HuH-7.5 (cell line): ENCODE data around the gene EEIG2.
"Not testable (repeated sequence)": the region's sequence is repeated elsewhere in the genome, so short reads cannot be mapped to it uniquely, and the experiment has no call there.

Source experiments
- DNase-seq: peaks from one replicate; pipeline ENCODE4 v3.0.0; 2011; ENCODE audit warnings: low spot score

EEIG2 gene

DNA sequence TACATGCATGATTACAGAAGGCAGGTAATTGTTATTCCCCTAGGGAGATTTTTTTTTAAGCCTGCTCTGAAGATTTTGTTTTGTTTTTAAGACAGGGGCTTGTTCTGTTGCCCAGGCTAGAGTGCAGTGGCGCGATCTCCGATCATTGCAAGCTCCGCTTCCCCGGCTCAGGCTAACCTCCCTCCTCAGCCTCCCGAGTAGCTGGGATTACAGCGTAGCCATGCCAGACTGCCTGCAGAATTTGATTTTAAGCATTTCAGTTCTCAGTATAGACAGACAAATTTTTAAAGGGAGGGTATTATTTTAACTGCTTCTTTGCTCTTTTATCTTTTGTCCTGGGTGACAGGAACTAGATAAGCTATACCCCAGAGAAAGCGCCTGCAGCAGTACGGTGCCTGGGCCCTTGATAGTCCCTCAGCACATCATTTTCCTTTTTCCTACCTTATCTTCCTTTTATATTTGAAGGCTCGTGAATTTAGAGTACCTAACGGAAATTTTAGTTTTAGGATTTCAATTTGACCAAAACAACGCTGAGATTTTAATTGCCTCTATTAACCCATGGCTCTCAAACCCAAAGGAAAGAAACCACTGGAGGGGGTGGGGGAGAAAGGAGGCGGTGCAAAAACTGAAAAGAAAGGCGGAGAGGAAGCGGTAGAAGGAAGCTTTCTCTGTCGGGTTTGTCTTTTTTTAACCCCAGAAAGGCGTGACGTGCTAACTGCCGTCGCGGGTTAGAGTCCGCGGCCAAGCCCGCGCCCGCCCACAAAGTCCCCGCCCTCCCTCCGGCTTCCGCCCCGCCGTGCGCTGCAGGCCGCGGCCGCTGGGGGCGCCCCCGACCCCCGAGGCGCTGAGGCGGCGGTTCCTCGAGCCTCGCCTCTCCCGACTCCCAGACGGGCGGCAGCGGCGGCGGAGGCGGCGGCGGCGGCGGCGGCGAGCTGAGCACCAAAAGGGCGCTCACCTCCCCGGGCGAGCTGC lies at the start of gene EEIG2:
Gene EEIG2 (plus strand): TSS at position 886 of the 972 bp plus-strand sequence. CDS start 329 bp downstream, outside the sequence.
- DNase-seq: peak; percentile 67

GRCh38 chr1:108511764-108512163 lies 48.1 kb upstream of the EEIG2 start:
- no peak for DNase-seq

- no peak for DNase-seq
Observed at GRCh38 chr1:108512239-108513043, 47.5 kb upstream of the EEIG2 start.

- no peak for DNase-seq
Observed at GRCh38 chr1:108513044-108513415, 46.9 kb upstream of the EEIG2 start.

DNA sequence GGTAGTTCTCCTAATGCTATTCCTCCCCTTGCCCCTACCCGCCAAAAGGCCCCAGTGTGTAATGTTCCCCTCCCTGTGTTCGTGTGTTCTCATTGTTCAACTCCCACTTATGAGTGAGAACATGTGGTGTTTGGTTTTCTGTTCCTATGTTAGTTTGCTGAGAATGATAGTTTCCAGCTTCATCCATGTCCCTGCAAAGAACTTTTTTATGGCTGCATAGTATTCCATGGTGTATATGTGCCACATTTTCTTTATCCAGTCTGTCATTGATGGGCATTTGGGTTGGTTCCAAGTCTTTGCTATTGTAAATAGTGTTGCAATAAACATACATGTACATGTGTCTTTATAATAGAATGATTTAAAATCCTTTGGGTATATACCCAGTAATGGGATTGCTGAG lies 46.0 kb upstream of the EEIG2 start:
- DNase-seq: not testable (repeated sequence)

GRCh38 chr1:108517301-108517897 lies 42.5 kb upstream of the EEIG2 start:
- DNase-seq: not testable (repeated sequence)

DNA sequence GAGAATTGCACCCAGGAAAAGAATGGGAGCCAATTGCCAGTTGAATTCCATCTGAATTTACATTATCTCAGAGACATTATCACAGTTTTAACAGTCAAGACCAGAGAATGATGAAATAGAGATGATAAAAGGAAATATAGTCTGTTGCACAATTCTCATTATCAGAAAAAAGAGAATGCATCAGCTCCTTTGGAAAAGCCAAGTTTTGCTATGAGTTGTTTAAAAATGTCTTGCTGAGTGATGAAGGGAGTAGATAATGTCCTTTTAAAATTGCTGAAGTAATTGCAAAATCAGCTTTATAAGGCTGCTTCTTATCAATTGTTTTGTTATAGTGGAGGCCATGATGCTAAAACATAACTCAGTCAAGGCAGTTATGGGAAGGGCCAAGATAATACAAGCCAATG lies 37.9 kb upstream of the EEIG2 start:
- no peak for DNase-seq

GRCh38 chr1:108523829-108524228 lies 36.1 kb upstream of the EEIG2 start:
- DNase-seq: no peak

- DNase-seq: no peak
Observed at GRCh38 chr1:108524676-108525075, 35.2 kb upstream of the EEIG2 start.

- DNase-seq: no peak
Observed at GRCh38 chr1:108527135-108527534, 32.8 kb upstream of the EEIG2 start.

DNA sequence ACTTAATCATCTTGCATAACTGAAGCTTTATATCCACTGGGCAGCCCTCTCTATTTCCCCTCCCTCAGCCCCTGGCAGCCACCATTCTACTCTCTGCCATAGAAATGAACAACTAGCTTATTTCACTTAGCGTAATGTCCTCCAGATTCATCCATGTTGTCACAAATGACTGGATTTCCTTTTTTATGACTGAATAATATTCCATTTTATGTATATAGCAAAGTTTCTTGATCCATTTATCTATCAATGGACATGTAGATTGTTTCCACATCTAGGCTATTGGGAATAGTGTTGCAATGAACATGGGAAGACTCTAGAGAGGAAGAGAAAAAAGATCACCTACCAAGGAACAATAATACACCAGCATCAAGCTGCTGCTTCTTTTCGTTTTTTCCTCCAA lies 32.1 kb upstream of the EEIG2 start:
- no peak for DNase-seq

DNA sequence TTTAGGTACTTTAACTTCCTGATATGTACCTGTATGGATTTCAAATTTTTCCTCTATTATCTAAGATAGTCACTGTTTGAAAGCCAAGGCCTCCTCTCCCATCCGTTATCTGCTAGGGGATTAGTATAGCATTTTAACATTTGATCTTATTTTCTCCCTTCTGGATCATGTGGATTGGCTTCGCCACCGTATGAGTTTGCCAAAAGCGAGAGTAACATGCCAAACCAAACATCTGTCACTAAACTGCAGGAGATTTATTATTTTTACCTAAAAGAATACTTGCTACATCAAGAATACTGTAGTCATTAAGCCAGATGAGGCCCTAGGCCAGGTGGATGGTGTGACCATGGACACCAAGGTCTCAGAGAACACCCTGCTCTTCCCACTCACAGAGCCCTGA lies 28.5 kb upstream of the EEIG2 start:
- no peak for DNase-seq

DNA sequence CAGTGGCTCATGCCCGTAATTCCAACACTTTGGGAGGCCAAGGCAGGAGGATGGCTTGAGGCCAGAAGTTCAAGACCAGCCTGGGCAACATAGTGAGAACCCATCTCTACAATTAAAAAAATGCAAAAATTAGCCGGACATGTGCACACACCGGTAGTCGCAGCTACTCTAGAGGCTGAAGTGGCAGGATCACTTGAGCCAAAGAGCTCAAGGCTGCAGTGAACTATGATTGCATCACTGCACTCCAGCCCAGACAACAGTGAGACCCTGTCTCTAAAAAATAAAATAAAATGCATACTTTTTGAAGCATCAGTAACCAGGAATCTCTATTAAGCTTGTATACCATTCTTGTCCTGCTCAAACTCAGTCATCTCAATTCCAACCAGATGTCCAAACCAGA lies 27.2 kb upstream of the EEIG2 start:
- no peak for DNase-seq

DNA sequence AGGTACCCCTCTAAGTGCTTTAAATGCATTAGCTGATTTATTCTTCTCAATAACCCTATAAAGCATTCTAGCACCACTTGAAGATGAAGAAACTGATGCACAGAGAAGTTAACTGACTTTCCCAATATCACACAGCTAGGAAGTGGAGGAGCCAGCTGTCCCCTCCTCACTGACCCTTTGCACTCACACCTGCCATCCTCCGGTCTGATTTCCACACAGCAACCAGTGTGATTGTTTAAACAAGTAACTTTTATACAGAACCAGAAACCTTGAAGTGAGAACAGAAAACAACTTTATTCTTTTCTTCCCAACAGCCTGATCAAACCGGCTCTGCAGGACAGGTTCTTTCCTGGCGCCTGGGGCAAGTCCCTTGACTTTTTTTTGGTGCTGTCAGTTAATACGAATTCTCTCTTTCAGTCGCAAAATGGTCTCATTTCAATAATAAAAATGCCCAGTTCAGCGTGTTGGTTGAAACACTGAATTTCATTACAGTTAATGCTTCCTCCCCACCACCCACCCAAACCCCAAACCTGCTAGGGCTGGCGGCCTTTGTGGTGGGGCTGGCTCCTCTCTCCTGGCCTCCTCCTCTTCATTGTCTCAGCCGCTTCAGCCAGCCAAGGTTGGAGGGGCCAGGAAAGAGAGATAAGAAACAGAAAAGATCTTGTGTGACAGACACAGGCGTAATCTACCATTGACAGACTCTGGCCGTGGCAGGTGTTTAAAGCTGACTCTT lies 26.4 kb upstream of the EEIG2 start:
- DNase-seq: no peak

DNA sequence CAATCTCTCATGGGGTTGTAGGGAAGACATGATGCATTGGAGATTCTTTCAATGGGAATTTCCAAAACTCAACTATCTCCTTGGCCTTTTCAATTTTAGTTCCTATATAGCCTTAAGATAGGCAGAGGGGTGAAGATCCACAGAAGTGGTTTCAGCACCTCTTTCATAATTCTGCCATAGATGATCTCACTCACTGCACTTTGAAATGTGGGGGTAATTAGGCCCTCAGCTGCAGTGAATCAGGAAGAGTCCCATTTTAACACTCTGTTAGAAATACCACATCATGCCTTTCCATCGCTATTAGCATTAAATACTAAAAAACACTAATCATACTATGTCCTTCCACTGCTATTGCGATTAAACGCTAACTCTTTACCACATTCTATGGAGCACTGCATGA lies 25.1 kb upstream of the EEIG2 start:
- DNase-seq: no peak

GRCh38 chr1:108535315-108535897 lies 24.5 kb upstream of the EEIG2 start:
- not testable (repeated sequence) for DNase-seq

DNA sequence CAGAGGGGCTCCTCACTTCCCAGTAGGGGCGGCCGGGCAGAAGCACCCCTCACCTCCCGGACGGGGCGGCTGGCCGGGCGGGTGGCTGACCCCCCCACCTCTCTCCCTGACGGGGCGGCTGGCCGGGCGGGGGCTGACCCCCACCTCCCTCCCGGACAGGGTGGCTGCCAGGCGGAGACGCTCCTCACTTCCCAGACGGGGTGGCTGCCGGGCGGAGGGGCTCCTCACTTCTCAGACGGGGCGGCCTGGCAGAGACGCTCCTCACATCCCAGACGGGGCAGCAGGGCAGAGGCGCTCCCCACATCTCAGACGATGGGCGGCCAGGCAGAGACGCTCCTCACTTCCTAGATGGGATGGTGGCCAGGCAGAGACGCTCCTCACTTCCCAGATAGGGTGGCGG lies 23.9 kb upstream of the EEIG2 start:
- not testable (repeated sequence) for DNase-seq

DNA sequence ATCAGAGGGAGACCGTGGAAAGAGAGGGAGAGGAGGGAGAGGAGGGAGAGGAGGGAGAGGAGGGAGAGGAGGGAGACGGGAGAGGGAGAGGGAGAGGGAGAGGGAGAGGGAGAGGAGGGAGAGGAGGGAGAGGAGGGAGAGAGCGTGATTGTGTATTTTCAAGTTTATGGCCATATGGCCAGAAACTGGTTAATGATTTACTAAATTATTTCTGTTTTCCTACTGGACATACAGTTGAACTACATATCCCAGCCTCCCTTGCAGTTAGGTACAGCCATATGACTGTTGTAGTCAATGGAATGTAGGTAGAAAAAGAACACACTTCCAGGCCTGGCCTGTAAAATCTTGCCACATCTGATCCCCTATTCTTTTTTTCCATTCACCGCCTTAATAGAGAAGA lies 23.1 kb upstream of the EEIG2 start:
- DNase-seq: peak; percentile 13

DNA sequence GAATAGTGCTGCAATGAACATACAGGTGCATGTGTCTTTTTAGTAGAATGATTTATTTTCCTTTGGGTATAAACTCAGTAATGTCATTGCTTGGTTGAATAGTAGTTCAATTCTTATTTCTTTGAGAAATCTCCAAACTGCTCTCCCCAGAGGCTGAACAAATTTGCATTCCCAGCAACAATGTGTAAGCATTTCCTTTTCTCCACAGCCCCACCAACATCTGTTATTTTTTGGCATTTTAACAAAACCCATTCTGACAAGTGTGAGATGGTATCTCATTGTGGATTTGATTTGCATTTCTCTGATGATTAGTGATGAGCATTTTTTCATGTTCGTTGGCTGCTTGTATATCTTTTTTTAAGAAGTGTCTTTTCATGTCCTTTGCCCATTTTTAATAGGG lies 21.9 kb upstream of the EEIG2 start:
- DNase-seq: no peak

- DNase-seq: no peak
Observed at GRCh38 chr1:108540977-108541376, 18.9 kb upstream of the EEIG2 start.

DNA sequence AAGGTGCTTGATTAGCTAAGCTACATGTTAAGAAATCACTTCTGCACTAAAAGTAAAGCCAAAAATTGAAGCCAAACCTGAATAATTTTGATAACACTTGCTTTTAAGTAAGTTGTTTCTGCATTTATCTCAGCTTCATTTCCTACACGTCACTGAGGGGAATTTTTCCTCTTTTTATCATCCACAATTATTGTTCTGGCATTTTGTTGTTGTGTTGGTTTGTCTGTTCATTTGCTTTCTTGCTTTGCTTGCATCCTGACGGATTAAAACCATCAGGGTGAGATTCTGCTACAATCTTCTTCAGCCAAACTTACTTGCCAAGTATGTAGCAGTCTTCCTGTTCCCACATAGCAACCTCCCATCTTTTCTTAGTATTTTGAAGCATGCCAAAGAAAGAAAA lies 18.0 kb upstream of the EEIG2 start:
- no peak for DNase-seq

- not testable (repeated sequence) for DNase-seq
Observed at GRCh38 chr1:108547493-108547892, 12.4 kb upstream of the EEIG2 start.
